Activated CD4-positive, alpha-beta T cell treated with anti-CD3 and anti-CD28 coated beads for 24 hours (primary cell): Measurements from ENCODE around the gene KRTAP5-4.
A peak's percentile ranks its signal among the peaks of the same experiment; 100 is the strongest.

Experiments
- DNase-seq, 2 donors: peaks; one replicate each; pipeline ENCODE4 v3.0.0-alpha.2; 2020; ENCODE audit warnings: low read depth in 2 of 2

KRTAP5-4 gene

GRCh38 chr11:1572197-1573076 is 49.5 kb downstream of the KRTAP5-4 start, which contains the start of gene DUSP8:
Gene DUSP8, minus strand, starts transcription at chr11:1572271. Its CDS starts 6,445 bp downstream, at chr11:1565826.
- DNase-seq: peak; percentile 87 to 89

- no peak for DNase-seq
Observed at GRCh38 chr11:1571760-1572196, 50.2 kb downstream of the KRTAP5-4 start.
